GM23248 (cell line): ENCODE measurements around the gene SCAPER. TPM values are rescaled to one million over a fixed set of nuclear protein-coding genes. Genes with fewer than 3 reads are reported as not detected.

ENCODE experiments used
- DNase-seq: peaks from one replicate; pipeline ENCODE4 v3.0.0-alpha.2; 2015
- H2AFZ ChIP-seq: fragments of 200-600 bp; sonication (generic); 2 replicates; pipeline ENCODE4 v1.6.1; 2016; ENCODE audit warnings: antibody characterized with exemption
- H3F3A ChIP-seq: fragments of 200-600 bp; sonication (generic); 2 replicates; pipeline ENCODE4 v1.6.1; 2016; ENCODE audit warnings: mild to moderate bottlenecking, antibody characterized with exemption, mixed run types; ENCODE audit not compliant: insufficient read depth
- H3K27ac ChIP-seq: fragments of 200-600 bp; sonication (generic); 2 replicates; pipeline ENCODE4 v1.5.1; 2016; ENCODE audit warnings: mild to moderate bottlenecking
- H3K27me3 ChIP-seq: fragments of 200-600 bp; sonication (generic); replicated peaks from 2 replicates; pipeline ENCODE4 v1.6.1; 2016; ENCODE audit warnings: mild to moderate bottlenecking; ENCODE audit not compliant: insufficient read depth
- H3K36me3 ChIP-seq: fragments of 200-600 bp; sonication (generic); 2 replicates; pipeline ENCODE4 v1.6.1; 2016; ENCODE audit warnings: low read depth, mild to moderate bottlenecking
- H3K4me1 ChIP-seq: fragments of 200-600 bp; sonication (generic); 2 replicates; pipeline ENCODE4 v1.6.1; 2016; ENCODE audit warnings: mild to moderate bottlenecking; ENCODE audit not compliant: insufficient read depth
- H3K4me2 ChIP-seq: fragments of 200-600 bp; sonication (generic); one replicate; pipeline ENCODE4 v1.6.1; 2016; ENCODE audit warnings: mild to moderate bottlenecking; ENCODE audit not compliant: unreplicated experiment
- H3K4me3 ChIP-seq: fragments of 200-600 bp; sonication (generic); 2 replicates; pipeline ENCODE4 v1.5.1; 2016; ENCODE audit warnings: mild to moderate bottlenecking
- H3K79me2 ChIP-seq: fragments of 200-600 bp; sonication (generic); 2 replicates; pipeline ENCODE4 v1.6.1; 2016; ENCODE audit warnings: mild to moderate bottlenecking; ENCODE audit not compliant: insufficient read depth
- H3K9ac ChIP-seq: fragments of 200-600 bp; sonication (generic); 2 replicates; pipeline ENCODE4 v1.6.1; 2016; ENCODE audit warnings: mild to moderate bottlenecking
- H3K9me2 ChIP-seq: fragments of 200-600 bp; sonication (generic); 2 replicates; pipeline ENCODE4 v1.6.1; 2016; ENCODE audit warnings: mixed run types, mild to moderate bottlenecking, moderate library complexity; ENCODE audit not compliant: insufficient read depth
- H3K9me3 ChIP-seq: fragments of 200-600 bp; sonication (generic); one replicate; pipeline ENCODE4 v1.6.1; 2017; ENCODE audit warnings: low read depth
- H4K20me1 ChIP-seq: fragments of 200-600 bp; sonication (generic); 2 replicates; pipeline ENCODE4 v1.6.0; 2016; ENCODE audit not compliant: insufficient read depth
- EZH2 ChIP-seq: fragments of 200-600 bp; sonication (generic); IDR thresholded peaks from 2 replicates; pipeline ENCODE4 v1.6.1; 2018; ENCODE audit warnings: antibody characterized with exemption, mild to moderate bottlenecking; ENCODE audit not compliant: insufficient read depth, poor library complexity, severe bottlenecking
- EZH2phosphoT487 ChIP-seq: fragments of 200-600 bp; sonication (generic); IDR thresholded peaks from 2 replicates; pipeline ENCODE4 v1.6.1; 2018; ENCODE audit warnings: antibody characterized with exemption, moderate library complexity, mild to moderate bottlenecking, low read depth; ENCODE audit not compliant: insufficient read depth
- WGBS, 2 experiments: methylation state at CpG; one replicate each; pipeline ENCODE4 v1.1.6; 2015 to 2017; ENCODE audit warnings: low lambda C conversion rate in 2 of 2, low coverage in 1 of 2; ENCODE audit errors: missing lambda C conversion rate in 2 of 2; 5-methylcytosine and 5-hydroxymethylcytosine counted together
- in situ Hi-C: fragments of 300-500 bp; cut with MboI; formaldehyde crosslinking; loops from 2 replicates; pipeline ENCODE4 v1.15.0; 2020
- polyA plus RNA-seq: library from polyadenylated mRNA; unstranded; fragments of >200 nt; fragmentation: Nextera tagmentation; extraction: Ambion mirVana; gene quantifications from 2 replicates; pipeline ENCODE4 v1.2.1, GENCODE V29; 2016
- total RNA-seq: library from RNA; depleted of rRNA; stranded (reverse); fragments of >200 nt; shearing (Covaris generic); gene quantifications from 2 replicates; pipeline ENCODE4 v1.2.3, GENCODE V29; 2014

SCAPER gene
- total and polyA plus RNA-seq, 2 experiments from 2014 or later = 5.9 to 7.8 TPM

GRCh38 chr15:76347482-76348055, 557.6 kb downstream of the SCAPER start:
- H3K4me1 ChIP-seq = no peaks in the 10 kb centered on the region
- H3K9ac ChIP-seq = no peak overlapping the region
- in situ Hi-C loops = no loop called here
- no peak overlapping the region for H2AFZ ChIP-seq
- no peaks in the 10 kb centered on the region for H3K36me3 ChIP-seq
- no peaks in the 10 kb centered on the region for H4K20me1 ChIP-seq
- H3K4me3 ChIP-seq = no peak overlapping the region
- H3K9me2 ChIP-seq = no peaks in the 10 kb centered on the region
- WGBS, 2 experiments = 94 to 96% methylated on average over 13 of the region's 13 CpGs
- no peak for TF ChIP-seq EZH2phosphoT487
- TF ChIP-seq EZH2 = no peak
- H3K9me3 ChIP-seq = no peaks in the 10 kb centered on the region
- H3K27me3 ChIP-seq = peaks cover 42% of the 10 kb centered on the region
- DNase-seq = no peak
- no peak overlapping the region for H3K4me2 ChIP-seq
- no peak overlapping the region for H3K27ac ChIP-seq
- no peaks in the 10 kb centered on the region for H3K79me2 ChIP-seq
- peaks cover 7% of the 10 kb centered on the region; the same call in 1 of the 2 replicates for H3F3A ChIP-seq

DNA sequence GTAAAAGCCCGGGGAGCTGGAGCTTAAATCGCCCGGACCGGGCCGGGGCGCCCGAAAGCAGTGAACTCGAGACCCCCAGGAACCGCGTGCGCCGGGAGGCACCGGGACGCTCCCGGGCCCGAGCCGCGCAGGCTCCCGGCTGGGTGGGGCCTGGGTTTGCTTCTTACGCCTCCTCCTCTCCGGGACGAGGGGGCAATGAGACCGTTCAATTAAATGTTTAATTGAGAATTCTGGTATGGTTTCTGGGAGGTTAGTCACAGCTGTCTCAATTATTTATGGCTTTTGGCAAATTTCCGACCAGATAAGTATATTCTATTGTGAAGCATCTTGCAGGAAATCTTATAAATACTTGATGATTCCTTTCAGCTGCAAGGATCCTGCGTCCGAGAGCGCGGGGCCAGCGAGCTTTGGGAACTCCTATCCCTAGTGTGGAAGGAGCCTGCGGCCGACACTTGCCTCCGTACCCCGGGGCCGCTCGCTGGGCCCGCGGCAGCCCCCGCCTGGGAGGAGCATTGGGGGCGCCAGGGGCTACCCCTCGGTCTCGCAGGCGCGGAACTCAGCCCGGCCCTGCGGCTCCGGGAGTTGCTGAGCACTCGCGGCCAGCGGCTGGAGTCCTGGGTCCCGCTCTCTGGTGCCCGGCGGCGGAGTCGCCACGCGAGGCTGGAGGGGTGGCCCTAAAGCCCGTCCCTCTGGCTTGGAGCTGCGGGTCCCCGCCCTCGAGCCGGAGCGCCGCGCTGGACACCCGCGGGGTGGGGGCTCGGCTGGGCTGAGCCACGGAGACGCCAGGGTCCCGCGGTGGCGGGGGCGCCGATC, 558.3 kb downstream of the SCAPER start:
- Histone ChIP-seq H3K36me3 (no peaks in the 10 kb centered on the region), H3K4me1 (no peaks in the 10 kb centered on the region), H3K9me2 (no peaks in the 10 kb centered on the region), H3F3A (peaks cover 7% of the 10 kb centered on the region; the same call in 1 of the 2 replicates), H3K79me2 (no peaks in the 10 kb centered on the region), H3K4me2 (peak overlapping the region; percentile 65), H4K20me1 (no peaks in the 10 kb centered on the region), H2AFZ (peak overlapping the region; percentile 63), H3K27me3 (peaks cover 49% of the 10 kb centered on the region), H3K9ac (0 out of 2 replicates have a peak overlapping the region, but pooled peaks have one; percentile 3), H3K9me3 (no peaks in the 10 kb centered on the region), H3K27ac (no peak overlapping the region), H3K4me3 (peak overlapping the region; percentile 67)
- in situ Hi-C loops = no loop called here
- WGBS, 2 experiments = 53 to 55% methylated on average over 65 to 74 of the region's 74 CpGs
- no peak for DNase-seq
- TF ChIP-seq EZH2phosphoT487 (no peak), EZH2 (peak; percentile 9)

- H4K20me1 ChIP-seq = no peaks in the 10 kb centered on the region
- H3K4me2 ChIP-seq = peak overlapping the region; percentile 65
- no peaks in the 10 kb centered on the region for H3K36me3 ChIP-seq
- TF ChIP-seq EZH2 = peak; percentile 83
- TF ChIP-seq EZH2phosphoT487 = no peak
- 0 out of 2 replicates have a peak overlapping the region, but pooled peaks have one; percentile 3 for H3K9ac ChIP-seq
- H3K27me3 ChIP-seq = peaks cover 53% of the 10 kb centered on the region
- no peaks in the 10 kb centered on the region for H3K9me3 ChIP-seq
- H3K4me3 ChIP-seq = peak overlapping the region; percentile 67
- no peaks in the 10 kb centered on the region for H3K4me1 ChIP-seq
- whole genome bisulfite sequencing, 2 experiments = 9 to 10% methylated on average over 58 to 64 of the region's 65 CpGs
- no peaks in the 10 kb centered on the region for H3K9me2 ChIP-seq
- no peak overlapping the region for H3K27ac ChIP-seq
- peak overlapping the region; percentile 63 for H2AFZ ChIP-seq
- in situ Hi-C loops = no loop called here
- H3F3A ChIP-seq = peaks cover 7% of the 10 kb centered on the region; the same call in 1 of the 2 replicates
- peak; percentile 46 for DNase-seq
- no peaks in the 10 kb centered on the region for H3K79me2 ChIP-seq
Observed at GRCh38 chr15:76345880-76346668, 559.1 kb downstream of the SCAPER start.

GRCh38 chr15:76345583-76345879, 559.6 kb downstream of the SCAPER start:
- 48 to 57% methylated on average over 7 of the region's 7 CpGs for WGBS, 2 experiments
- H3K4me2 ChIP-seq = no peak overlapping the region
- no peak overlapping the region for H3K9ac ChIP-seq
- no peak overlapping the region for H2AFZ ChIP-seq
- peaks cover 7% of the 10 kb centered on the region; the same call in 1 of the 2 replicates for H3F3A ChIP-seq
- DNase-seq = no peak
- H3K36me3 ChIP-seq = no peaks in the 10 kb centered on the region
- TF ChIP-seq EZH2 (no peak), EZH2phosphoT487 (0 out of 2 replicates have a peak, but pooled peaks have one; percentile 4)
- peaks cover 58% of the 10 kb centered on the region for H3K27me3 ChIP-seq
- no peaks in the 10 kb centered on the region for H3K9me3 ChIP-seq
- H3K27ac ChIP-seq = no peak overlapping the region
- no peaks in the 10 kb centered on the region for H3K79me2 ChIP-seq
- H3K4me1 ChIP-seq = no peaks in the 10 kb centered on the region
- H4K20me1 ChIP-seq = no peaks in the 10 kb centered on the region
- H3K4me3 ChIP-seq = no peak overlapping the region; the same call in 1 of the 2 replicates
- in situ Hi-C loops = no loop called here
- no peaks in the 10 kb centered on the region for H3K9me2 ChIP-seq
